ENCODE data around the gene LRP1B. TPM values are rescaled to one million over a fixed set of nuclear protein-coding genes. Genes with fewer than 3 reads are reported as not detected.

Gene LRP1B
- total RNA-seq, 2 donors from 2014 or later: 0.79 to 1.8 TPM

DNA sequence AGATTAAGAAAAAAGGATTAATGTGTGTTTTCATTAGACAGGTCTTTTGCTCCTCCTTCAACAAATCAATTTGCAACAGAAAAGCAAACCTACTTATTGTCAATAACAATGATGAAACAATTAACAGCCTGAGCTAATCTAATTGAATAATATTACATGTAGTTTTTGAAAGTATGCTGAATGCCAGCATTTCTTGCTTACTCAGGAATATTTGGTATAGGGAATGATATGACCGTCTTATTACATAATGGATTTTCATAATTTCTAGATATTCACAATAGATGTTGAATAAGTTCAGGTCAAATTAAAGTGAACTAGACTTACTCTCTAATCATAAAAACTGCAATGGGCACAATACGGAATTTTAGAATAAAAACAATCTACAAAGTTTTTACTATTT is 1856.9 kb downstream of the LRP1B start:
- DNase-seq: no peak
- WGBS, 2 experiments (ENCODE audit: insufficient coverage in 1 of 2, insufficient read length in 1 of 2): 88% methylated on average over 2 of the region's 2 CpGs; no CpG with 5 or more reads in 1 of the 2 experiments
- TF ChIP-seq, protein P1, sequence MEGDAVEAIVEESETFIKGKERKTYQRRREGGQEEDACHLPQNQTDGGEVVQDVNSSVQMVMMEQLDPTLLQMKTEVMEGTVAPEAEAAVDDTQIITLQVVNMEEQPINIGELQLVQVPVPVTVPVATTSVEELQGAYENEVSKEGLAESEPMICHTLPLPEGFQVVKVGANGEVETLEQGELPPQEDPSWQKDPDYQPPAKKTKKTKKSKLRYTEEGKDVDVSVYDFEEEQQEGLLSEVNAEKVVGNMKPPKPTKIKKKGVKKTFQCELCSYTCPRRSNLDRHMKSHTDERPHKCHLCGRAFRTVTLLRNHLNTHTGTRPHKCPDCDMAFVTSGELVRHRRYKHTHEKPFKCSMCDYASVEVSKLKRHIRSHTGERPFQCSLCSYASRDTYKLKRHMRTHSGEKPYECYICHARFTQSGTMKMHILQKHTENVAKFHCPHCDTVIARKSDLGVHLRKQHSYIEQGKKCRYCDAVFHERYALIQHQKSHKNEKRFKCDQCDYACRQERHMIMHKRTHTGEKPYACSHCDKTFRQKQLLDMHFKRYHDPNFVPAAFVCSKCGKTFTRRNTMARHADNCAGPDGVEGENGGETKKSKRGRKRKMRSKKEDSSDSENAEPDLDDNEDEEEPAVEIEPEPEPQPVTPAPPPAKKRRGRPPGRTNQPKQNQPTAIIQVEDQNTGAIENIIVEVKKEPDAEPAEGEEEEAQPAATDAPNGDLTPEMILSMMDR (conservative IDR thresholded peaks at IDR 0.05): no peak
- Mint-ChIP-seq H3K4me3 (no peak overlapping the region), H3K27me3 (ENCODE audit: insufficient read depth) (no peaks in the 10 kb centered on the region), H3K4me1 (no peaks in the 10 kb centered on the region), H3K9me3 (peaks cover 4% of the 10 kb centered on the region), H3K36me3 (ENCODE audit: low read depth) (no peaks in the 10 kb centered on the region), H3K27ac (no peak overlapping the region)
- no peaks in the 10 kb centered on the region for H3K9me3 ChIP-seq (ENCODE audit: control insufficient read depth, low read length)
- H3K4me1 ChIP-seq (ENCODE audit: control insufficient read depth, insufficient read depth, low read length): no peaks in the 10 kb centered on the region
- H3K36me3 ChIP-seq (ENCODE audit: control insufficient read depth, insufficient read depth, low read length): no peaks in the 10 kb centered on the region
- no peak overlapping the region for H3K27ac ChIP-seq (ENCODE audit: low read depth, low read length)
- H3K27me3 ChIP-seq (ENCODE audit: control insufficient read depth, insufficient read depth, low read length, poor library complexity, severe bottlenecking): no peaks in the 10 kb centered on the region
- H3K9ac ChIP-seq (ENCODE audit: extremely low read depth, low read length, poor library complexity, severe bottlenecking): no peak overlapping the region
- H3K4me3 ChIP-seq (ENCODE audit: low read length): no peak overlapping the region

DNA sequence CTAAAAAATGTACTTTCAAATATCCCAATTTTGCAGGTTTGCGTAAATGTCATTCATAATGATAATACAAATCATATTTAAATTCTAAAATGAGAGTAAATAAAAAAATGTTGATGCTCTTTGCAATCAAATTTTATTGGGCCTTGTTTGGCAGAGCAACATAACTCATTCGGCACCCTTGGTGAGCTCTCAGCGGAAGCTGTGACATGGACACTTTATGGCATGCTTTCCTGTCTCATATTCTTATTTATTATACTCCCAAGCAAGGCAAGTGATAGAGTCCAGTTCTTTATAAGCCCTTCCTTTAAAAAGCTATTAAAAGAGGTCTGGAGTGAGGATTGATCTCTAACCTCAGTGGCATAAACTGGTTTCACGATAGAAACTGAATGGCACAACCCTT is 1857.4 kb downstream of the LRP1B start:
- Mint-ChIP-seq H3K4me3 (no peak overlapping the region), H3K27ac (no peak overlapping the region), H3K36me3 (ENCODE audit: low read depth) (no peaks in the 10 kb centered on the region), H3K9me3 (peaks cover 4% of the 10 kb centered on the region), H3K4me1 (no peaks in the 10 kb centered on the region), H3K27me3 (ENCODE audit: insufficient read depth) (no peaks in the 10 kb centered on the region)
- no peak overlapping the region for H3K9ac ChIP-seq (ENCODE audit: extremely low read depth, low read length, poor library complexity, severe bottlenecking)
- H3K27ac ChIP-seq (ENCODE audit: low read depth, low read length): no peak overlapping the region
- WGBS, 2 experiments (ENCODE audit: insufficient coverage in 1 of 2, insufficient read length in 1 of 2): 98 to 100% methylated on average over 1 to 3 of the region's 4 CpGs
- TF ChIP-seq, protein P1 (conservative IDR thresholded peaks at IDR 0.05): no peak
- no peaks in the 10 kb centered on the region for H3K27me3 ChIP-seq (ENCODE audit: control insufficient read depth, insufficient read depth, low read length, poor library complexity, severe bottlenecking)
- H3K4me3 ChIP-seq (ENCODE audit: low read length): no peak overlapping the region
- H3K9me3 ChIP-seq (ENCODE audit: control insufficient read depth, low read length): no peaks in the 10 kb centered on the region
- H3K36me3 ChIP-seq (ENCODE audit: control insufficient read depth, insufficient read depth, low read length): no peaks in the 10 kb centered on the region
- H3K4me1 ChIP-seq (ENCODE audit: control insufficient read depth, insufficient read depth, low read length): no peaks in the 10 kb centered on the region
- no peak for DNase-seq

DNA sequence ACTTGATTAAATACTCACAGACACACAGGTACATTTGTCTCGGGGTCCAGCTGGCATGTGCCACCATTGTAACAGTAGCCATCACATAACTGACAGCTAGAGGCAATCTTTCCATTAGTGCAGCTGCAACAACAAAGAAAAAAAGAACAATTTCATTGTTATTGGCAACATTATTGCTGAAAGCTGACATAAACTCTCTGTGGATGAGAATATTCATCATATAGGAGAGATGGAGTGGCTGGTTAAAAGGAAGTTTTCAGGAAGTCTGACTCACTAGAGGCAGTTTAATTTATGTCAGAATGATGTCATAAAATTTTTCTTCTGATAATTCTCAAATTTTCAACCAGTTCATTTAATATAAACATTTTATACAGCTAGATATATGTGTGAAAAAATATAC is 1860.6 kb downstream of the LRP1B start:
- H3K36me3 Mint-ChIP-seq (ENCODE audit: low read depth): no peaks in the 10 kb centered on the region
- no peak for DNase-seq
- no peak overlapping the region for H3K4me3 ChIP-seq (ENCODE audit: low read length)
- no peaks in the 10 kb centered on the region for H3K27me3 ChIP-seq (ENCODE audit: control insufficient read depth, insufficient read depth, low read length, poor library complexity, severe bottlenecking)
- no peaks in the 10 kb centered on the region for H3K4me1 ChIP-seq (ENCODE audit: control insufficient read depth, insufficient read depth, low read length)
- 100% methylated on average over 1 of the region's 1 CpG for WGBS, 2 experiments (ENCODE audit: insufficient coverage in 1 of 2, insufficient read length in 1 of 2)
- no peaks in the 10 kb centered on the region for H3K9me3 ChIP-seq (ENCODE audit: control insufficient read depth, low read length)
- H3K27ac ChIP-seq (ENCODE audit: low read depth, low read length): peak overlapping the region; percentile 22
- H3K27ac Mint-ChIP-seq: no peak overlapping the region
- TF ChIP-seq, protein P1 (conservative IDR thresholded peaks at IDR 0.05): no peak
- H3K4me3 Mint-ChIP-seq: no peak overlapping the region
- H3K36me3 ChIP-seq (ENCODE audit: control insufficient read depth, insufficient read depth, low read length): no peaks in the 10 kb centered on the region
- no peaks in the 10 kb centered on the region for H3K27me3 Mint-ChIP-seq (ENCODE audit: insufficient read depth)
- H3K9me3 Mint-ChIP-seq: no peaks in the 10 kb centered on the region
- no peak overlapping the region for H3K9ac ChIP-seq (ENCODE audit: extremely low read depth, low read length, poor library complexity, severe bottlenecking)
- H3K4me1 Mint-ChIP-seq: no peaks in the 10 kb centered on the region
